ENCODE results near the gene MAPK6. TPM values are rescaled to one million over a fixed set of nuclear protein-coding genes. Genes with fewer than 3 reads are reported as not detected.
A peak's percentile ranks its signal among the peaks of the same experiment; 100 is the strongest.
"Not testable (repeated sequence)": the region's sequence is repeated elsewhere in the genome, so short reads cannot be mapped to it uniquely, and the experiment has no call there.

The MAPK6 gene
- 48.3 TPM for total RNA-seq

DNA sequence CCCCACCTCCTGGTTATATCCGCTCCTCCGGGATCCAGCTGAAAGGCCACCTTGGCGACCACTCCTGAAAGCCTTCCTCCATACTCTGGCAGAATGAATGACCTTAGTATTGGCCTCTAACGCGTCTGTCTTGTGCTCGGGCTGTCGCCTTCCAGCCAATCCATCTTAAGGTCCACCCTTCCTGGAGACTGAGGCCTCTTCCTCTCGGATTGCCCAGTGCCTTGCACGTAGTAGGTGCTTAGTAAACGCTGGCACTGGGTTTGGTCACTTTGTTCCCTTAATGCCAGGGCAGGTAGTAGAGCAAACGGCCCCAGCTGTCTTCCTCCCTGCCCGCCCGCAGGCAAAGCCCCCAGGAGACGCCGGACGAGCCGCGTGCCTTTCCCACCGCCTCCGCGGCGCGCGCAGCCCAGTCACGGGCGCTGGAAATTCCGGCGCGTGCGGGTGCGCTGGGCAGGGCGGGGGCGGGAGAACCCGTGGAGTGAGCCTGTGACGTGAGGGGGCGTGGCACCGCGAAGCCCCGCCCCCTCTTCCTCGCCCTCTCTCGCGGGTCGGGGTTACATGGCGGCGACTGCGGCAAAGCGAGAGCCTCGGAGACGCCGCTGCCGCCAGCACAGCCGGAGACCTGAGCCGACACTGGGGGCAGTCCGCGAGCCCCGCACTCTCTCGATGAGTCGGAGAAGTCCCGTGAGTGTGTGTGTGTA is at the start of gene MAPK6:
Gene MAPK6 (plus strand): TSS at position 527 of the 701 bp plus-strand sequence. CDS start 27,242 bp downstream, outside the sequence.
- DNase-seq, result peak; percentile 97

DNA sequence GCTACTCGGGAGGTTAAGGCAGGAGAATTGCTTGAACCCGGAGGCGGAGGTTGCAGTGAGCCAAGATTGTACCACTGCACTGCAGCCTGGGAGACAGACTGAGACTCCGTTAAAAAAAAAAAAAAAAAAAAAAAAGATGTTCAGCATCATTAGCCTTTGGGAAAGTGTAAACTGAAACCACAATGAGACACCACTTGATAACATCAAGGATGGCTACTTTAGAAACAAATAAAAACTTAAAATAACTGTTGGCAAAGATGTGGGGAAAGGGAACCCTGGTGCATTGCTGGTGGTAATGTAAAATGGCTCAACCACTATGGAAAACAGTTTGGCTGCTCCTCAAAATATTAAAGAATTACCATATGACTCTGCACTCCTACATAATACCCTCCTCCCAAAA is 49.3 kb upstream of the MAPK6 start:
- no peak for DNase-seq

DNA sequence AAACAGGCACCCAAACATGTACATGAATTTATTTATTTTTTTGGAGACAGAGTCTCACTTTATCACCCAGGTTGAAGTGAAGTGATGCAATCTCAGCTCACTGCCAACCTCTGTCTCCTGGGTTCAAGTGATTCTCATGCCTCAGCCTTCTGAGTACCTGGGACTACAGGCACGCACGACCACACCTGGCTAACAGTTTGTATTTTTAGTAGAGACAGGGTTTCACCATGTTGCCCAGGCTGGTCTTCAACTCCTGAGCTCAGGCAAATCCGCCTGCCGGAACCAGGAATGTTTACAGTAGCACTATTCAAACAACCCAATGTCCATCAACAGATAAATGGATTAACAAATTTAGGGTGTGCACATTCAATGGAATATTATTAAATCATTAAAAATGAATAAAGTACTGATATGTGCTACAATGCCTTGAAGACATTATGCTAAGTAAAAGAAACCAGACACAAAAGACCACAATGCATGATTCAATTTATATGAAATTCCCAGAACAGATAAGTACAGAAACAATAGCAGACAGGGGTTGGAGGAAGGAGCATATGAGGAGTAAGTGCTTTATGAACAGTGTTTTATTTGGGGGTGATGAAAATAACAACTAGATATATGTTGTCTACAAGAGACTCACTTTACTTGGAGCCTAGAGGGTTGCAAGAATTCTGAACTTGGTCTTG is 48.7 kb upstream of the MAPK6 start:
- DNase-seq, result peak; percentile 1

GRCh38 chr15:51971032-51971374 is 48.0 kb upstream of the MAPK6 start:
- DNase-seq, result no peak

GRCh38 chr15:51971375-51972133 is 47.5 kb upstream of the MAPK6 start, which contains the start of gene LEO1:
Gene LEO1, minus strand, starts transcription at chr15:51971778. Its CDS starts 33 bp downstream, at chr15:51971745.
- peak; percentile 98 for DNase-seq

DNA sequence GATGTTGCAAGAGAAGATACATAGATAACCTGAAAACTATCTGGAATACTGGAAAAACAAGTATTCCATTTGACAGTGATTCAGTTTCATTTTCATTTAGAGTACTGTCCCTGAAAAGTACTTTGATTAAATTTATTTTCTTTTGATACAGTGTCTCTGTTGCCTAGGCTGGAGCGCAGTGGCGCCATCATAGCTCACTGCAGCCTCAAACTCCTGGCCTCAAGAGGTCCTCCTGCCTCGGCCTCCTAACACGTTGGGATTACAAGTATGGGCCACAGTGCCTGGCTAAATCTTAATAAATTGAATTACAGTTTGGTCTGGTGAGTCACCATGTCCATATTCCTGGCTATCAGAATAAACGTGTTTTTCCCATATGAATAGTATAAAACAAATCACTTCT is 45.8 kb upstream of the MAPK6 start:
- no peak for DNase-seq

DNA sequence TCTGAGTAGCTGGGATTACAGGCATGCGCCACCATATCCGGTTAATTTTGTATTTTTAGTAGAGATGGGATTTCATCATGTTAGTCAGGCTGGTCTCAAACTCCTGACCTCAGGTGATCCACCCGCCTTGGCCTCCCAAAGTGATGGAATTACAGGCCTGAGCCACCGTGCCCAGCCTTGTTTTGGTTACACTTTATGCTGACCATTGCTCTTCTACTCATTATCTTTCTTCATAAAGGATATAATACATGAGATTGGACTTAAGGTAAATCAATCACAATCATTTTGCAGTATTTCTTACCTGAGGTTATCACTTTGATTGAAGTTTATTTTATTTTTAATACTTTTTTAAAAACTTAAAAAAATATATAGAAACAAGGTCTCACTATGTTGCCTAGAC is 45.2 kb upstream of the MAPK6 start:
- no peak for DNase-seq

DNA sequence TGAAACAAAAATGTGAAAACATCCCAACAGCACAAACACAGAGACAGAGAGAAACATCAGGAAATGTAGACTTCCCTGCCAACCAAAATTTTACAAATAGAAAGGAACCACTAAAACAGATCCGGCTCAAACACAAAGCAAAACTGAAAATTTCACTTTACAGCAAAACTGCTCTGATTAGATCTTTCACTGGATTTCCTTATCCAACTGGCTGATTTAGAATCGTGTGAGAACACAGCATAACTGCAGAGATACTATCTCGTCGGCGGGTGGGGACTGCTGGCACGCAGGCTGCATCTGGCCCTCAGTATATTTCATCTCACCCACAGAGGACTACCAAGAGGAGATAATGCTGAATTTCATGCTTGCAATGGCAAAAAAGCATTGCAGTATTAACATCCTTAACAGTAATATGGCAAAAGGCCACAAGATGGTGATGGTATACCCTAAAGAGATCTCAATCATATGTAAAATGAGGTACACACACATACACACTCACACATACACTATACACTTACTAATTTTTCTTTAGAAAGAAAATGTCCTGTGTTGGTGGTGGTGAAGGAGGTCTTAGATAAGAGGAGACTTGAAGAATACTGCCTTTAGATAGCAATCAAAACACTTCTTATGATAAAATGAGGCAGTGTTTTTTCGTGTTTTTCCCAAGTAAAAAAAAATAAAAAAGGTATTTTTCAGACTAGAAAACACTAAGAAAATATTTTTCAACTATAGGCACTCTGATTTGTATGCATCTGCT is 36.8 kb upstream of the MAPK6 start:
- peak; percentile 60 for DNase-seq

DNA sequence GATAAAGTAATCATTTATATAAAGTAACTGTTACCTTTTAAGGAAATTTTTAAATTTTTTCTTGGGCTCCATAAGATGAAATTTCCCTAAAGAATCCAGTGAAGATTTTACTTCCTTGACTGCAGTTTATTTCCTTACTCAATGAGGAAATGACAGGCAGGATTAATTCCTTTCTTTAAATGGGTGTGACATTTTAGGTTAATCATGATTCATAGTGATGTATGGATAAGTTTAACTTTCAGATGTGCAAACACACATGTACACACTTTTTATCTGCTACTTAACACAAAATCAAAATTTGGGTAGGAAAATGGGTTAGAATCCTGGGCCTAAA is 36.3 kb upstream of the MAPK6 start:
- no peak for DNase-seq

- no peak for DNase-seq
These were observed 27.9 kb upstream of the MAPK6 start for GRCh38 chr15:51991141-51991540.

- no peak for DNase-seq
These were observed 26.1 kb upstream of the MAPK6 start for GRCh38 chr15:51992953-51993352.

GRCh38 chr15:52002351-52002750 is 16.7 kb upstream of the MAPK6 start:
- DNase-seq, result no peak

GRCh38 chr15:52003089-52003488 is 15.9 kb upstream of the MAPK6 start:
- not testable (repeated sequence) for DNase-seq

GRCh38 chr15:52003710-52004109 is 15.3 kb upstream of the MAPK6 start:
- no peak for DNase-seq

GRCh38 chr15:52004806-52005205 is 14.2 kb upstream of the MAPK6 start:
- DNase-seq, result no peak

- DNase-seq, result no peak
These were observed 13.0 kb upstream of the MAPK6 start for GRCh38 chr15:52005748-52006701.

- DNase-seq, result no peak
These were observed 12.2 kb upstream of the MAPK6 start for GRCh38 chr15:52006702-52007340.

DNA sequence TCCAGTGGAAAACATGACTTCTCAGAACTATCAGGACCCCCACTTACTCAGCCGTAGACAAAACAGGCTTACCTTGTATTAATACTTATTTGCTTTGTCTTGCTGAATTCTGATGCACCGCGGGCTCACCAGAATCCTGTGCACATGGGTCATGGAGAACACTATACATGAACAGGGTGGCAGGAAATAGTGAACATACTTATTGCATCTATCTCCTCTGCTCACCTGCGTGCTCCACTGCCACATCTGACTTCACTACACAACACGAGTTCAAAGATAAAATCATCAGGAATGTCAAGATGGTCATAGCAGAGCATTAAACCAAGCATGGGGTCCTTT is 10.7 kb upstream of the MAPK6 start:
- no peak for DNase-seq

DNA sequence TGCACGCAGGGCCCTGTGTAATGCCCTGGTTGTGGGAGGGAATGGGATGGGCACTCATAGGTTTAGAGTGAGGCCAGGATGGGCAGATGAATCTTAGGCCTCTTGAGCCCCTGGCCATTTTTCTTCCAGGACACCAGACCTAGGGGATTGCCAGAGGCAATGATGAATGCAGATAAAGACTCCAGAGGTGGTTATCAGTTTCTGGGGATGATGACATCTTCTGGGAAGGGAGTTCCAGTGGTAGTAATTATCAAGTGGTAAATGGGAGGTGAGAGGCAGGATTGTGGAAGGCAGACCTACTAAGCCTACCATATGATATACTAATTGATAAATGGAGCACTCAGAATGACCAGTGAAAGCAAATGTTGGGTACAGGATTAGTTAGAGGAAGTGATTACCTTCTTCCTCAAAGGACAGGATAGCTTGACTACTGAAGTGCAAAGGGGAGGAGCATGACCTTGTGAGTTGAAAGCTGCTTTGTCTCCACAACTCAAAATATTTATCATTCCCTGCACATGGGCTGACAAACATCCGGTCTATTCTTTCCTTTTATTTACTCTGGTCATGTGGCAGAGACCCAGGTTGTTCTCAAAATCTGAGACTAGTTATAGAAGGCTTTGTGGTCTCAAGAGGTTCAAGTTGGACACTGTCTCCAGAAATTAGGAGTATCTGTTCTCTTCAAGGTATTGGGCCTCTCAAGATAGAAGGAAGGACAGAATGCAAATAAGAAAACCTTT is 10.2 kb upstream of the MAPK6 start:
- DNase-seq, result no peak
